Limb (tissue), 2 donors: ENCODE measurements around the gene IFRD1.

Experiments used
- DNase-seq, 2 donors: peaks; one replicate each; pipeline ENCODE4 v3.0.0-alpha.2; 2016; ENCODE audit errors: extremely low spot score in 2 of 2

Gene IFRD1

DNA sequence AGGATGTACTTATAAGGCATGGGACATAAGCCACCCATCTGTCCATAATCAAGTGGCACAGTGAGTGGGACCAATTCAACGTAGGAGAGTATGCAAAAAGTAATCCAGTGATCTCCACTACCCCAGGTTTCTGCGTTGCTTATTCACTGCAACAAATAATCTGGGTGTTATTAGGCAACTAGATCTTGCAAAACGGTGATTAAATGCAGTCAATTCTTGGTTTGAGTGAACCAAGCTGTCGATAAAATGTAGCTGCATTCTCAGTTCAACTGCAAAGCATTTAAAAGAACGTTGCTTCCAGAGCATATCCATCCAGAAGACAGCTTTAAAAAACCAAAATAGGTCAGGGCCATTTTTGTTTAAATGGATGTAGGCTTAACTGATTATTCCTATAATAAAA is 35.5 kb downstream of the IFRD1 start:
- DNase-seq: no peak

DNA sequence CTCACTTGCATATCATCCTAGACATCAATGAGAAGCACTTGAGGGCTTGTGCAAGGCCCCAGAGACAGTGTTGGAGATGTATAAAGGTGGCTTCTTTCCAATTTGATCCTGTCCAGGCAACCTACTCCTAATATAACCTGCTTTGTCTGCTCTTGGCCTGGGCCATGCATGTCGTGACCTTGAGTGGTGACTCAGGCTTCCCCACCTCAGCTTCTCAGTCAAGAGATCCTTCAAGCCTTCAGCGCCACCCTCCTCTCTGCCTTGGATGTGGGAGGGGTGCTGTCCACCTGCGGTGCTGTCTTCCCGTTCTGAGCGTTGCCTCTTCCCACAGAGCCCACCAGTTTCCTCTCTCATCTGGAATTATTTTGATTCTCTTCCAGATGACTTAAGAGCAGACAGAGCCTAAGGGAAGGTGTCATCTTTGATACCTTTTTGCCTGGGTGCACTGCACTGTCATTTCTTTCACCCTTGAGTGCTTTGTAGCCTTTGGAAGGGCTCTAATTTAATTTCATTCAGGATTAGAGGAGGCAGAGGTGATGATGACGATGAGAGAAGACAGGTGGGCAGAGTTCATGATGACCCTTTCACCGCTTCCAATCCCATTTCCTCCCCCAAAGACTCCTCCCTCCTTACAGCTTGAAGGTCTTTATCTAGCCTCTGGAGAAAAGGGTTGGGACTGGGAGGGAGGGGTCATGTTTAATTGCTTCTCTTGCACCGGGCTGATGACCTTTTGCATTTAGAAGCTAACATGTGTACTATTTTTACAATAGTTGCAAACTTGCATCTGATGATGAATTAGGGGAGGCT is 37.4 kb downstream of the IFRD1 start:
- no peak for DNase-seq

DNA sequence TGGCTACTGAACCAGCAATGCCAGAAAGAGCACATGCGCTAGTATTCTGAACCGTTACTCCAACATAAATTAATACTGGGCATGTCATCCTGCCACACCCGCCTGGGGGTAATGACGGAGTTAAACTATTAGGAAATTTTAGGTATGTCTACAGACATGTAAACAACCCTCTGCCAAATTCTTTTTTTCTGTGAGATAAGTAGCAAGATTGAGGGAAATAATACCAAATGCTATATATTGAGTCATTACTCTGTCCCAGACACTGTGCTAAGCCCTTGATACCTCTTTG is 37.9 kb downstream of the IFRD1 start:
- DNase-seq: no peak

DNA sequence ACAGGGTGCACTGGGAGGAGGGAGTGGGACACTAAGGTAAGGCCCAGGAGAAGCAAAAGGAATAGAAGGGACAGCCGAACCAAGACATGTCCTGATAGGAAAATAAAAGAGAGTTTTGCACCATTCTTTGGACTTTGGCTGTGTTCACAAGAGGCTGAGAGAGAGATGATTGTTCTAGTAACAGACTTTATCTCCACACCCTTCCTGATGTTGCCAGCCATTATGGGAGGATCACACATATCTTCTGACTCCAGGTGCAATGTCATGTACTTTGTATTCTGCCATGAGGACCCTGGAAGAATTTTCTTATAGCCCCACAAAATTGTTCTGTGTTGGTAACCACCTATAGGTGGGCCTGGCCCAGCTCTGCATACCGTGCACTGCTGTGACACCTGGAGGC is 41.9 kb downstream of the IFRD1 start:
- no peak for DNase-seq

DNA sequence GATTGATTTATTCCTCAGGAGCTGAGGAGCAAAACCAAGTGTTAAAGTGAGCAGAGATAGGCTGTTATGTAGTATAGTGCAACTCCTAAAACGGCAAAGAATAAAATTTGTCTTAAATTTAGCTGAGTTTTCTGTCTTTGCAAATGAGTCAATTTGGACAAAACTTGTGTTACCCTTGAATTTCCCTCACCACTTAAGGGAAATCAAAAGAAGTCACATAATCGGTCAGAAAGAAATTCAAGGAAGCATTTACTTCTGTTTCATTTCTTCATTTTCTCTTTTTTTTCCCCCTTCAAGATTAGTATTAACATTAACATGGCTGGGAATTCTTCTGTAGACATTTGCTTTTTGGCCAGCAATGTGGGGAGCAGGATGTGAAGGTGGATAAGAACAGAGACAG is 44.4 kb downstream of the IFRD1 start:
- no peak for DNase-seq

DNA sequence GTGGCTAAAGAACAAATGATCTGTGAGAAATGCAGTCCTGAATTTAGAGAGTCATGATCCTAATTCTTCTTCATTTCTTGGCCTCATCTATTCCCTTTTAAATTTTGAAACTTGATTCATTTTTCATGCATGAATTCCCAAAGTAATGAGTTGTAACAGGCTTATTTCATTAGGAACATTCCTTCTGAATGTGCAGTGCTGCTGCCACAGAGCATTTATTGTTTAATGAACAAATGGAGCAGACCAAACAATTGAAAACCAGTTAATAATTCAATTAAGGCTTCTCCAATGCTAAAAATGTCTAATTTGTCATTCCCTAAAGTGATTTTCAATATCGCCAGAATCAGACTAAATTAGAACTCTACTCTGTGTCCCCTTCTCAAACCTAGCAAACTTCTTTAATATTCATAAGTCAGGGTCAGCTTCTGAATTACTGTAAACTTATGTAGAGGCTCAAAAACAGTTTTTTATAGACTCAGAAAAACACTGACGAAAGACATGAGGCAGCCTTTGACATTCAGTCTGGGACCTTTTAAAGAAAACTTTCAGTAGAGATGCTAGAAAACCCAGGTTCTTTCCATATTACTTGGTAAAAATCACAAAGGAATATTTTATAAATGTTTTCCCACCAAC is 45.0 kb downstream of the IFRD1 start:
- no peak for DNase-seq

DNA sequence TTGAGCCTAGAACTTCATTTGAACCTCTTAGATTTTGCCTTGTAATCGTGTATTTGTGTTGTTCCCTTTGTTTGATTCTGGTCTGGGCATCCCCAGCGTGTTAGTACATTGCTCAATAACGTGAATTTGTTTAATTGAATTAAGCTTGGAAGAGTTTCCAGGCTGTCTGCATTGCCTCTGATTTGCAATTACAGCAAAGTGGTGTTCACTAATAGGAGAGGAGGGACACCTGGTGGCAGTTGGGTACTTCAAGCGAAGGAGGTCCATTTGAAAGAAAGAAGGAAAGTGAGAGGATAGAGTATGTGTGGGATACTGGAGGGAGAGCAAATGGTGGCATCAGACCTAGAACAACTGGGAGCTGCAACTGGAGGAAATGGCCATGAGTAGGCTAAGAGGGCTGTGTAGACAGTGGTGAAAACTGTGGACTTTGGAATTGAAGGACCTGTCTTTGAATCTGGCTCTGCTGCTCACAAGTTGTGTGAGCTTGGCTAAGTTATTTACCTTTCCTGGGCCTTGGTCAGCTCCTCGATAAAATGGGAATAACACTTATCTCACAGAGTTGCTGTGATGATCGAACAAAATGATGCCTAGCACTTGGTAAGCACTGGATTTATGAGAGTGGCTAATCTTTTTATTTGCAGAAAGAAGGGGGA is 45.7 kb downstream of the IFRD1 start:
- peak; percentile 51 to 56 for DNase-seq

DNA sequence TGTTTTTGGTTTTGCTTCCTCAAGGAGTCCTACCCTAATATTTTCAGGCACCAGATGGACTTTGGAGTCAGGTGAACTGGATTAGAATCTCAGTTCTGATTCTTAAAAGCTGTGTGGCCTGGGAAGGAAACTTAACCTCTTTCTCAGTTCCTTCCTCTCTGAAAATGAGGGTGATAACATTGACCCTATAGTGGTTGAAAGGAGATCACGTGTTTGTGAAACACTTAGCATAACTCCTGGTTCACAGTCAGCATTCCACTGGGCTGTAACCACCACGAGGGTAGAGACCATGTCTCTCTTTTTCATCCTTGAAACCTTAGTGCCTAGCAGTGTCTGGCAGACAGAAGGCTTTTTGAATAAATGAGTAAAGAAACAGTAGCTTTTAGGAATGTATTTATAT is 47.2 kb downstream of the IFRD1 start:
- DNase-seq: no peak

DNA sequence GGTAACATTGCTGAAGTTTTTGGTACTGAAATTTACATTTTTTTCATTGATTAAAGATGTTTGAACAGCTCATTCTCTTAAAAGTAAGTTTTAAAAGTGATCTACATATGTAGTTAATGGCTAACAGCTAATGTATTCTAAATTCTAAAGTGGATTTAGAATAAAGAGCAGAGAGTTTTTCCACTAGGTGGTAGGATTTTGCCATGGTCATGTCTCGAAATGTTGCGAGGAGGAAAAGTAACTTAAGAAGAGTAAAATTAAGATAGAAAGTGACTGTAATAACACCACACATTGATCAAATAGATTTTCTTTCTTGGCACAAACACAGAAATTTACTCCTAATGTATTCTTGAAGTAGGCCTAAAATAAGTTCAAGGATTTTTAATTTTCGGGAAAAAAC is 50.4 kb downstream of the IFRD1 start:
- DNase-seq: no peak

DNA sequence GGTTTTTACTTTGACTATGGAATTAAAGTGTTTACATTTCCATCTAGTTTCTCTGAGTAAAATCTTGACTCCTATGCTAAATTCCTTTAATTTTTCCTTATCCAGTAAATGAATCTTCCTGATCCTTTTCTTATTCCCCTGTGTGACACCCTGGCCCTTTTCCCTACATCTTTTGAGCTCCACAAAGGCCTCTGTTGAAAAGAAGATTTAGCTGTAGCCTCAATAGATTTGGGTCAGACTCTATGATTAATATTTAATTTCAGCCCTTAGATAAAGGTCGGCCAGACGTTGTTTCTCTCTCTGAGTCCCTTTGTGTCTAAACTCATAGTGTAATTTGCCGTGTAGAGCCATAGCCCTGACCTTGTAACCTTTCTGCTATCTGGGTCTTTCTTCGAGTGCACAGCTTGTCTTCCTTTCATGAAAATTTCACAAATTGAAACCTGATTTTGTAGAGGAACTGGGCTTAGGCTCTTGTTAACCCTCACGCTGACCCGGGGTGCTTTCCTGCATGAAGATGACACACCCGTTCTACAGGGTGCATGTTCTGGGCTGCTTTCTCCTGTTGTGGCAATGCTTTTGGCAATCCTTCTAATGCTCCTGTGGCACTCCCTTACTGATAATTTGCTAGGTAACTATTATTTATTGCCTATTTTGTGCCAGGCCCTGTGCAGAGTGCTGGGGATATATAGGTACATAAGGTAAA is 51.7 kb downstream of the IFRD1 start:
- DNase-seq: no peak

DNA sequence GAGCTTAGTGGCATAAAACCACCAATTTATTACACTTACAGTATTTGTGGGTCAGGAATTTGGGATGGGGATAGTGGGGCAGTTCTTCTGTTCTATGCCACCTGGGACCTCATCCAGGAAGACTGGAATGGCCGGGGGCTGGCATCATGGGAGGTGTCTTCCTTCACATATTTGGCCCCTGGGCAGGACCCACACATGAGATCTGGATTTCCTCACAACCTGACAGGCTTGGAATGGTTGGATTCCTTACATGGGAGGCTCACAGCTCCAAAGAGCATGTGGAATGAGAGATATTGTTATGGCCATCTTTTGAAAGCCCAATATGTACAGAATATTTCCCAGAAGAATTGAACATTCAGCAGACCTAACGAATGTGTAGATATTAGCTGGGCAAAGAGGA is 52.4 kb downstream of the IFRD1 start:
- DNase-seq: no peak

DNA sequence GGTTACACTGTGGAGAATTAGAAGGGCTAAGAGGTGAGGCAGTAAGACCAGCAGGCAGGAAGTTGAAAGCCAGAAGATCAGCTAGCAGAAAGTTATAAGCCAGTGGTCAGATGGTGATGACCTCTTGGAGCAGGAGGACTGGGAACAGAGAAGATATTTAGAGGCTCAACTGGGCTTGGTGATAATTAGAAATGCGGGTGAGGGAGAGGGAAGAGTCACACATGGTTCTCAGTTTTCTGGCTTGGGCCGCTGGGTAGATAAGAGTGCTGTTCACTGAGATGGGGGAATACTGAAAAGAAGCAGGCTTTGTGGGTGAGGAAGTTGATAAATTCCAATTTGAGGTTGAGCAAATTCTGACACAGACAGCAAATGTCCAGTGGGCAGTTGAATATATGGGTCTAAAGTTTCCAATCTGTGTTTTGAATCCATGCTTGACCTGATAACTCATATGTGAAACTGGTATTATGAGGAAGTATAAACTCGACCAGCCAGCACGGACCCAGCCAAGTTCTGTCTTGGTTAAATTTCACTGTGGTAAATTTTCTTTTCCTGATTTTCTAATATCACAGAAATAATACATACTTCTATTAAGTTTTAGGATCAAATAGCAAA is 53.2 kb downstream of the IFRD1 start:
- DNase-seq: no peak

DNA sequence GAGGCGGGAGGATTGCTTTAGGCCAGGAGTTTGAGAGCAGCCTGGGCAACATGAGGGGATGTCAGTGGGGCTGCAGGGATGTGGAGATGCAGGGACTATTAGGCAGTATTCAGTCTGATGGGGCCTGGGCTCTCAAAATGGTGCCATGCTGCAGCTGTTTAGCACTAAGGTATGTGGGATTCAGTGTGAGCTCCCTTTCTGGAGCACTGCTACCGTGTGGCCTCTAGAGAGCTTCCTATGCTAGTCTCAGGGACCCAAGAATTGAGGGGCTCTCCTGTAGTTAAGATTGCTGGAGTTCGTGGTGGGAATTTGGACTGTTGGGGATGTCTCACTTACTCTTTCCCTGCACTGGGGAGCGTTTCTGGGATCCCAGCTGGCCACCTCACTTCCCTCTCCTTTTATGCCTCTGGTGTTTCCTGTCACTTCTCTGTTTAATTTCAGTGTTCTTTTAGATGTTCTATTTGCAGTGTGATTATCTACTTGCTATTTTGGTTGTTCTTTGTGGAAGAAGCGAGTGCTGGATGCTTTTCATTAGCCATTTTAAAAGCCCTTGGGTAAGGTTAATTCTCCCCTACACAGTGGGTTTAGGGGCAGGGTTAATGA is 53.9 kb downstream of the IFRD1 start:
- no peak for DNase-seq

DNA sequence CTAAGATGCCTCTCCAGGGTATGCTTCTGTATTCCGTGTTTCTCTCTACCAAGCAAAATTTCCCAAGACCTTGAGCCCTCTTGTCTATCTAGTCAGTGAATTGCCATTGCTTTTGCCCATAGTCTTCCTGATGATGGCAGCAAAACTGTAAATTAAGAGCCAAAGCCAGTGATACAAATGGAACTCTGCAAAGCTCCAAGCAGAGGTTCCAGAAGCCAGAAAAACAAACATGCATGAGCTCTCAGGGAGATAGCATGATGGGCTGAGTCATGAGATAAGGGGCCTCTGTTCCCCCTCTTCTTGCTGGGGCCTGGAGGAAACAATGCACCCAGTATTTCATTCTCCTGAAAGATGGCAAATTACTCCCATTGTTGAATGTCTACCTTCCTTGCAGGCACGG is 55.2 kb downstream of the IFRD1 start:
- DNase-seq: no peak

DNA sequence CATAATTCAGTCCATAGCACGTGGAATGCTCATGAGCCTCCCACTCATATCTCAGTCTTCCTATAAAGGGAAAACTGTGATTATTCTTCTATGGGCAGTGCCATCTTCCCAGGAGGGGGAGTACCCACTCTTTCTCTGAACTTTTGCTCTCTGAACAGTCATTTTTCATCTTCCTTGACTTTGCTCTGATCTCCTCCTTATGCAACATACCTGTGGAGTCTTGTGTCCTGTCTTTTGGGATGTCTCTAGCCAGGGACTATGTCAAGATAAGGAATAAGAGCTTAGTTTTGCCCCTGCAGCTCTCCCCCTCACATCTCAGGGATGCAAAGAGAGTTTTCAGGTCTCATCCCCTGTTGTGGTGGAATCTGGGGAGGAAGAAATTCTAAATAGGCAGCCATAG is 58.1 kb downstream of the IFRD1 start:
- no peak for DNase-seq

DNA sequence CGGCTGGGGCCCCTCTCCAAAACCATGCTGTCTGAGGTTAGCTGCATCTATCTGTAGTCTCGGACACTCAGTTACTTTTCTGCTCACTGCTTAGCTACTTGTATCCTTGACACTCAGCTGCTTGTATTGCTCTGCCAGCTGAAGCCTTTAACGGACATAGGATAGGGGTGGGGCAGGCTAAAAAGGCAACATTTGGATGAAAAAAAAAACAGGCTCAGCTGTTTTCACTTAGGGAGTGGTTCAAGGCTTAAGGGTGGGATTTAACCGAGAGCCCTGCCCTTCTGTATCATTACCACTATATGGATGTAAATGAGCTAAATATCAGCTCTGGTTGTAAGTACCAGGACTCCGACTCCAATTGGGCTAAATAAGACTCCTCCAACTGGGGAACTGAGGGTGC is 59.1 kb downstream of the IFRD1 start:
- peak in 1 of 2 donors; percentile 21 for DNase-seq

DNA sequence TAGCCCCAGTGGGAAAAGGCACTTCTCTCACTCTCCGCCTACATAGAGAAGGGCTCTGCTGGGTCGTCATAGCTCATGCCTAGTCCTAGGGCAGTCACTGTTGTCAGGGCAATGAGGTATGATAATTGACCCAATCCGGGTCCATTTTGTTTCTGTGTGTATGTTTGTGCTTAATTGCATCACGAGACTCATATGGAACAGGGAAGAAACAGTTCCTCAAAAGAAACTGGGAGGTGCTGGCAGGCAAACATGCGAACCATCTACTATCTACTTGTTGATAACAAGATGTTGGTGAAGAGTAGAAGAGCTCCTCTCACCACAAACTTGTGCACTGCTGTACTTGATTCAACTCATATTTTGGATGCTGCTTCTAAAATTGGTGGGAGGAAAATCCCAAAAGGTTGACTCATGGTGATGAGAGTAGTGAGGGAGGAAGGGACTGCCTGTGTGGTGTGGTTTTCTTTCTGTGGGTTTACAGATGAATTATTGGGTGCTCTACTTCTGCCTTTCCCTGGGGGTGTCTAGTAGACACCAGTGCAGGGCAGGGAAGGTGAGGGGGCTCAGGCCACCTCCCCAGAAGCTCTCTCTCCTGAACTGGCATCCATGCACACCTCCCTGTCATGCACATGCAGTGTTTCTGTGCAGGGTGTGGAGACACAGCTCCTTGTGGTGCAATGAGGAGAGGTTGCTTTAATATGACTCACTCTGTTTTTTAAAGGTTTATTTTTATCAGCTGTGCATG is 59.9 kb downstream of the IFRD1 start:
- no peak for DNase-seq

DNA sequence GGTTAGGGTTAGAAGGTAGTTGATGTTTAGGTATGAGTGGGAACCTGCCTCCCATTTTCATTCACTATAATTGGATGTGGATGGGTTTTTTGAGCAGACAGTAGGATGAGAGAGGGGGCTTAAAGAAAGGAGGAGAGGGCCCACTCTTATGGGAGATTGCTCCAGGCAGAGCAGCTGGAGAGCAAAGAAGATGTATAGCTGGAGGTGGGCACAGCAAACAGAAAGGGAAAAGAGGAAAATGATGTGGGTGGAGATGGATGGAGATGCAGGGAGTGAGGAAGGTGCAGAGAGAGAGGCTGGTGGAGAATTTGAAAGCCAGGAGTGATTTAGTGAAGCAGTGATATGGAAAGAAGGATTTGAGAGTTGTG is 60.5 kb downstream of the IFRD1 start:
- no peak for DNase-seq

DNA sequence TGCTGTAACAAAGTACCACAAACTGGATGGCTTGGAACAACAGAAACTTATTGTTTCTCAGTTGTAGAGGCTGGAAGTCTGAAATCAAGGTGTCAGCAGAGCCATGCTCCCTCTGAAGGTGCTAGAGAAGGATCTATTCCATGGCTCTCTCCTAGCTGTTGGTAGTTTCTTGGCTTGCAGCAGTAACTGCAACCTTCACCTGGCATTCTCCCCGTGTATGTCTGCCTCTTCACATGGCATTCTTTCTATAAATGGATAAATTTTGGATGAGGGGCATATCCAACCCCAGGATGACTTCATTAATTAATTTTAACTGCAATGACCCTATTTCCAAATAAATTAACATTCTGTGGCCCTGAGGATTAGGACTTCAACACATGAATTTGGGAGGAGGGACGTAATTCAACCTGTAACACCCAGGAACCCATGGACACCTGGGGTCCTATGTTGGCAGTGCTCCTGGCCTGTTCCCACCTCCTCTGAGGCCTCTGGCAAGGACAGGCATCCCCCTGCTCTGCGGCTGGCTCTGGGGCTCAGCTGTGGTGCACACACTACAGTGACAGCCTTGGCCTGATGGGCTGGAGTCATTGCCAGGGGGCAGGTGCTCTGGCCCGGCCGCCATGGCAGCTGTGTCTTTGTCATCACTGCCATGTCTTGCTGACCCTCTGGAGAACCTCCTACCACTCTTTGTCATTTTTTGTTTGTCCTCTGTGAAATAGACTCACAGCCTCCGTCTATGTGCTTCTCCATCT is 61.4 kb downstream of the IFRD1 start:
- no peak for DNase-seq
